Measurements from ENCODE around the gene MAP7. TPM values are rescaled to one million over a fixed set of nuclear protein-coding genes. Genes with fewer than 3 reads are reported as not detected.

Gene MAP7
- polyA plus RNA-seq, 2 of the 4 experiments (the other 2 are of a cell fraction) = 60.6 to 64.5 TPM

DNA sequence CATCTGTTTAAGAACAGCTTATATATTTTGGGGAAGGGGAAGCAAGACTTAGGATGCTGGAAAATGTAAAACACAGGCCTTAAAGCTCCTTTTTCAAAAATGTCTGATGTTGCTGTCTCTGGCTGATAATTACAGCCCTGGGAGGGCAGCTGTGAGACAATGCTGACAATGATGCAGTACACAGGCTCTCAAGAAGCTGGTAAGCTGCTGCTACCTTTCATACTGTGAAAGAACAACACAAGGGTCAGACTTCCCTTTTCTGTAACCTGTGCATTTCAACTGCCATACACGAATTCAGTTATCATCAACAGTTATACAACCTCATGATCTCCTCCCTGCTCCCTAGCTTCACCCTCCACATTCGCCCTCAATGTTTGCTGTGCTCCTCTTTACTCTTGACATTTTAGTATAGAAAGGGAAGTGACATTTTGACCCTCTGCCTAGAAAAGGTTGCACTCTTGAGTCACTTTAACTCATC, 25.2 kb downstream of the MAP7 start:
- DNase-seq (ENCODE audit: low read depth in 1 of 2, low spot score in 1 of 2) (peak in 1 of 2 experiments; percentile 54), ATAC-seq (peak; percentile 35 to 42; a peak in 4 of 6 replicates), FAIRE-seq (no peak)
- CTCF ChIA-PET = interaction anchor here (0.6 to 5.7 kb wide), 7 partner anchors 12 to 123 kb away, joined by 3 to 36 read pairs (median 6); partner anchors contain the start of gene MAP7
- peak overlapping the region; percentile 37 for H3K4me3 ChIP-seq
- TF ChIP-seq, protein P1, sequence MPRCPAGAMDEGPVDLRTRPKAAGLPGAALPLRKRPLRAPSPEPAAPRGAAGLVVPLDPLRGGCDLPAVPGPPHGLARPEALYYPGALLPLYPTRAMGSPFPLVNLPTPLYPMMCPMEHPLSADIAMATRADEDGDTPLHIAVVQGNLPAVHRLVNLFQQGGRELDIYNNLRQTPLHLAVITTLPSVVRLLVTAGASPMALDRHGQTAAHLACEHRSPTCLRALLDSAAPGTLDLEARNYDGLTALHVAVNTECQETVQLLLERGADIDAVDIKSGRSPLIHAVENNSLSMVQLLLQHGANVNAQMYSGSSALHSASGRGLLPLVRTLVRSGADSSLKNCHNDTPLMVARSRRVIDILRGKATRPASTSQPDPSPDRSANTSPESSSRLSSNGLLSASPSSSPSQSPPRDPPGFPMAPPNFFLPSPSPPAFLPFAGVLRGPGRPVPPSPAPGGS (IDR thresholded peaks at IDR 0.05) = 0 out of 3 replicates have a peak, but pooled peaks have one; percentile 7
- TF ChIP-seq, protein P2, sequence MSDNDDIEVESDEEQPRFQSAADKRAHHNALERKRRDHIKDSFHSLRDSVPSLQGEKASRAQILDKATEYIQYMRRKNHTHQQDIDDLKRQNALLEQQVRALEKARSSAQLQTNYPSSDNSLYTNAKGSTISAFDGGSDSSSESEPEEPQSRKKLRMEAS (IDR thresholded peaks at IDR 0.05) = 0 out of 2 replicates have a peak, but pooled peaks have one; percentile 1
- TF ChIP-seq KDM5A (IDR thresholded peaks at IDR 0.05) = no peak
- no peak for TF ChIP-seq ZC3H11A (IDR thresholded peaks at IDR 0.05)
- TF ChIP-seq, protein P3, sequence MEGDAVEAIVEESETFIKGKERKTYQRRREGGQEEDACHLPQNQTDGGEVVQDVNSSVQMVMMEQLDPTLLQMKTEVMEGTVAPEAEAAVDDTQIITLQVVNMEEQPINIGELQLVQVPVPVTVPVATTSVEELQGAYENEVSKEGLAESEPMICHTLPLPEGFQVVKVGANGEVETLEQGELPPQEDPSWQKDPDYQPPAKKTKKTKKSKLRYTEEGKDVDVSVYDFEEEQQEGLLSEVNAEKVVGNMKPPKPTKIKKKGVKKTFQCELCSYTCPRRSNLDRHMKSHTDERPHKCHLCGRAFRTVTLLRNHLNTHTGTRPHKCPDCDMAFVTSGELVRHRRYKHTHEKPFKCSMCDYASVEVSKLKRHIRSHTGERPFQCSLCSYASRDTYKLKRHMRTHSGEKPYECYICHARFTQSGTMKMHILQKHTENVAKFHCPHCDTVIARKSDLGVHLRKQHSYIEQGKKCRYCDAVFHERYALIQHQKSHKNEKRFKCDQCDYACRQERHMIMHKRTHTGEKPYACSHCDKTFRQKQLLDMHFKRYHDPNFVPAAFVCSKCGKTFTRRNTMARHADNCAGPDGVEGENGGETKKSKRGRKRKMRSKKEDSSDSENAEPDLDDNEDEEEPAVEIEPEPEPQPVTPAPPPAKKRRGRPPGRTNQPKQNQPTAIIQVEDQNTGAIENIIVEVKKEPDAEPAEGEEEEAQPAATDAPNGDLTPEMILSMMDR (IDR thresholded peaks at IDR 0.05) = no peak
- POLR2A ChIA-PET = interaction anchor here (1.1 to 1.7 kb wide), 2 partner anchors 22 to 121 kb away, joined by 4 to 7 read pairs; no protein-coding TSS in a partner anchor
- peak overlapping the region; percentile 81 for H3K4me2 ChIP-seq
- 3% methylated on average over 2 of the region's 2 CpGs for WGBS (ENCODE audit: missing lambda C conversion rate)
- H3K27ac ChIP-seq = peak overlapping the region; percentile 91 to 97
- no peaks in the 10 kb centered on the region for H3K9me3 ChIP-seq
- peaks cover 92% of the 10 kb centered on the region for H3K4me1 ChIP-seq

DNA sequence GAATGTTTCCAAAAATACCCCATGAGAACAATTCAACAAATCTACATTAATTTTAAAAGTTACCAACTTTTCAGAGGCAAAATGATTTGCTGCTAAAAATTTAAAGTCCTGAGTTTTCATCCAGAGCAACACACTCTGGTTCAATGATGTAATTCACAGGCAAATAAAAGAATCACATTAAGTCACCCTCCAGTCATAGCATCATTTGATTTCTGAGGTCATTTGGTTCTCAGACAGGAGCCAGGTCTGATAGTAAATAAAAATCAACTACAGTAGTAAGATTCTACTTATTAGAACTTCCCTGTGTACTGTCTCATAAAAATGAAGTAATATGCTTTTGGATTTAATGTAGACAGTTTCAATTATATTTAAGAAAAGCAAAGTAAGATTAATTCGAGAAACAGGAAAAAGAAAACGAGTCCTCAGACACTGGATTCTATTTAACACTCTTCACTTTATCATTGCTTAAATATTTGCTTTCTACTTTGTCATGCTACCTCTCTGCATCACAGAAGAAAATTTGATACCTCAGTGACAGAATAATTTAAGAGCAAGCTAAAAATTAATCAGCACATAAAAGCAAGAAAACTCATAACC, 25.8 kb downstream of the MAP7 start:
- peaks cover 92% of the 10 kb centered on the region for H3K4me1 ChIP-seq
- ChIA-PET POLR2A (no interaction called here), CTCF (interaction anchor here (0.6 to 4.2 kb wide), 5 partner anchors 12 to 80 kb away, joined by 3 to 26 read pairs (median 6); partner anchors contain the start of gene MAP7)
- H3K27ac ChIP-seq = peak overlapping the region; percentile 91 to 97
- DNase-seq (ENCODE audit: low read depth in 1 of 2, low spot score in 1 of 2) = peak in 1 of 2 experiments; percentile 50
- H3K9me3 ChIP-seq = no peaks in the 10 kb centered on the region
- no peak for ATAC-seq
- peak overlapping the region; percentile 37 for H3K4me3 ChIP-seq
- no peak for FAIRE-seq
- TF ChIP-seq, protein P2 (IDR thresholded peaks at IDR 0.05) = 0 out of 2 replicates have a peak, but pooled peaks have one; percentile 16
- peak; percentile 34; the same call in 1 of the 2 replicates for TF ChIP-seq JUNB (IDR thresholded peaks at IDR 0.05)
- no peak for TF ChIP-seq SREBF2 (IDR thresholded peaks at IDR 0.05)
- peak; percentile 24; the same call in 1 of the 2 replicates for TF ChIP-seq GATA3 (IDR thresholded peaks at IDR 0.05; ENCODE audit: borderline replicate concordance)
- no peak for TF ChIP-seq FOSL2 (IDR thresholded peaks at IDR 0.05)
- no peak for TF ChIP-seq FOSL2 (CRISPR knock-in tag; IDR thresholded peaks at IDR 0.05)
- TF ChIP-seq, protein P4, sequence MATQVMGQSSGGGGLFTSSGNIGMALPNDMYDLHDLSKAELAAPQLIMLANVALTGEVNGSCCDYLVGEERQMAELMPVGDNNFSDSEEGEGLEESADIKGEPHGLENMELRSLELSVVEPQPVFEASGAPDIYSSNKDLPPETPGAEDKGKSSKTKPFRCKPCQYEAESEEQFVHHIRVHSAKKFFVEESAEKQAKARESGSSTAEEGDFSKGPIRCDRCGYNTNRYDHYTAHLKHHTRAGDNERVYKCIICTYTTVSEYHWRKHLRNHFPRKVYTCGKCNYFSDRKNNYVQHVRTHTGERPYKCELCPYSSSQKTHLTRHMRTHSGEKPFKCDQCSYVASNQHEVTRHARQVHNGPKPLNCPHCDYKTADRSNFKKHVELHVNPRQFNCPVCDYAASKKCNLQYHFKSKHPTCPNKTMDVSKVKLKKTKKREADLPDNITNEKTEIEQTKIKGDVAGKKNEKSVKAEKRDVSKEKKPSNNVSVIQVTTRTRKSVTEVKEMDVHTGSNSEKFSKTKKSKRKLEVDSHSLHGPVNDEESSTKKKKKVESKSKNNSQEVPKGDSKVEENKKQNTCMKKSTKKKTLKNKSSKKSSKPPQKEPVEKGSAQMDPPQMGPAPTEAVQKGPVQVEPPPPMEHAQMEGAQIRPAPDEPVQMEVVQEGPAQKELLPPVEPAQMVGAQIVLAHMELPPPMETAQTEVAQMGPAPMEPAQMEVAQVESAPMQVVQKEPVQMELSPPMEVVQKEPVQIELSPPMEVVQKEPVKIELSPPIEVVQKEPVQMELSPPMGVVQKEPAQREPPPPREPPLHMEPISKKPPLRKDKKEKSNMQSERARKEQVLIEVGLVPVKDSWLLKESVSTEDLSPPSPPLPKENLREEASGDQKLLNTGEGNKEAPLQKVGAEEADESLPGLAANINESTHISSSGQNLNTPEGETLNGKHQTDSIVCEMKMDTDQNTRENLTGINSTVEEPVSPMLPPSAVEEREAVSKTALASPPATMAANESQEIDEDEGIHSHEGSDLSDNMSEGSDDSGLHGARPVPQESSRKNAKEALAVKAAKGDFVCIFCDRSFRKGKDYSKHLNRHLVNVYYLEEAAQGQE (IDR thresholded peaks at IDR 0.05) = no peak
- WGBS (ENCODE audit: missing lambda C conversion rate) = 2% methylated on average over 2 of the region's 2 CpGs
- peak overlapping the region; percentile 81 for H3K4me2 ChIP-seq

DNA sequence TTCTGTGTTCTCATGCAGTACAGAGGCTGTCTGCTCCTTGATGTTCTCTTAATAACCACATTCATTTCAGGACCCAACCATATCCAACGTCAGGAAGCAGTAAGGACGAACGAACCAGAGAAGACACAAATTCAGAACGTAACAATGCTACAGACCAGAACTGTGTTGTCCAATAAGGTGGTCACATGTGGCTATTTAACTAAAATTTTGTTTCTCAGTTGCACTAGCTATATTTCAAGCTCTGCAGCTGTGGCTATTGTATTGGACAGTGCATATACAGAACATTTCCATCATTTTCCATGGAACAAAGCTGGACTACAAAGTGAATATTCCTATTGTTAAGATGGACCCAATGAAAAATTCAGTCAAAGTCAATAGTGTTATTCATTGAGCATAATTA, 27.0 kb downstream of the MAP7 start:
- FAIRE-seq = no peak
- peaks cover 92% of the 10 kb centered on the region for H3K4me1 ChIP-seq
- peak overlapping the region; percentile 81 for H3K4me2 ChIP-seq
- CTCF ChIA-PET = interaction anchor here (1.4 to 1.8 kb wide), 2 partner anchors 11 to 24 kb away, joined by 4 to 5 read pairs; no protein-coding TSS in a partner anchor
- 94% methylated on average over 4 of the region's 4 CpGs for WGBS (ENCODE audit: missing lambda C conversion rate)
- H3K27ac ChIP-seq = peak overlapping the region; percentile 91 to 97
- ATAC-seq = no peak
- DNase-seq (ENCODE audit: low read depth in 1 of 2, low spot score in 1 of 2) = no peak
- H3K4me3 ChIP-seq = no peak overlapping the region
- POLR2A ChIA-PET = no interaction called here
- H3K9me3 ChIP-seq = no peaks in the 10 kb centered on the region
- TF ChIP-seq PHF8 (IDR thresholded peaks at IDR 0.05; ENCODE audit: borderline replicate concordance, low read depth) (no peak), GATA3 (IDR thresholded peaks at IDR 0.05; ENCODE audit: borderline replicate concordance) (no peak), EP300 (IDR thresholded peaks at IDR 0.05) (no peak), JUN (IDR thresholded peaks at IDR 0.05) (no peak)
- TF ChIP-seq, protein P5, sequence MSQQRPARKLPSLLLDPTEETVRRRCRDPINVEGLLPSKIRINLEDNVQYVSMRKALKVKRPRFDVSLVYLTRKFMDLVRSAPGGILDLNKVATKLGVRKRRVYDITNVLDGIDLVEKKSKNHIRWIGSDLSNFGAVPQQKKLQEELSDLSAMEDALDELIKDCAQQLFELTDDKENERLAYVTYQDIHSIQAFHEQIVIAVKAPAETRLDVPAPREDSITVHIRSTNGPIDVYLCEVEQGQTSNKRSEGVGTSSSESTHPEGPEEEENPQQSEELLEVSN (IDR thresholded peaks at IDR 0.05; ENCODE audit: borderline replicate concordance, low read depth) = no peak
